GM12872 (cell line): ENCODE data around the gene ASB12.

Experiments
- TF ChIP-seq, protein P1 (sequence below): IDR thresholded peaks from 3 replicates; pipeline ENCODE4 v1.5.1; 2011; ENCODE audit warnings: low read depth, mild to moderate bottlenecking, low read length, moderate library complexity; ENCODE audit not compliant: insufficient read depth

Gene ASB12

DNA sequence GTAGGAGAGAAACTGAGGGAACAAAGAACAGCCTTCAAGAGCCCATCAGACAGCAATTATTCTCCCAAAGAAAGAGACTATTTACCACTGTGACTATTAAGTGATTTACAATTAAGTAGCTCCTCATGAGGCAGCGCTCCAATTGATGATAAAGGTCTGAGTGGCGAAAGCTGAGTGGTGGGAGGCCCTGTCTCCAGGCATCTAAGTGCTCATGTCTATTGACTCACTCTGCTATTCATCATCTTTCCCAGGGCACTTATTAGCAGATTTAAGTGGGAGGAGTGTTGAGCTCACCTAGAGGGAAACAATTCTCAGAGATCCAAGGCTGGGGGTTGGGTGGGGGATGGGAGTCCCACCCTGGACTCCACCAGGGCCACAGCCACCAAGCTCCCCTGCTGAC, 48.2 kb downstream of the ASB12 start:
- TF ChIP-seq, protein P1, sequence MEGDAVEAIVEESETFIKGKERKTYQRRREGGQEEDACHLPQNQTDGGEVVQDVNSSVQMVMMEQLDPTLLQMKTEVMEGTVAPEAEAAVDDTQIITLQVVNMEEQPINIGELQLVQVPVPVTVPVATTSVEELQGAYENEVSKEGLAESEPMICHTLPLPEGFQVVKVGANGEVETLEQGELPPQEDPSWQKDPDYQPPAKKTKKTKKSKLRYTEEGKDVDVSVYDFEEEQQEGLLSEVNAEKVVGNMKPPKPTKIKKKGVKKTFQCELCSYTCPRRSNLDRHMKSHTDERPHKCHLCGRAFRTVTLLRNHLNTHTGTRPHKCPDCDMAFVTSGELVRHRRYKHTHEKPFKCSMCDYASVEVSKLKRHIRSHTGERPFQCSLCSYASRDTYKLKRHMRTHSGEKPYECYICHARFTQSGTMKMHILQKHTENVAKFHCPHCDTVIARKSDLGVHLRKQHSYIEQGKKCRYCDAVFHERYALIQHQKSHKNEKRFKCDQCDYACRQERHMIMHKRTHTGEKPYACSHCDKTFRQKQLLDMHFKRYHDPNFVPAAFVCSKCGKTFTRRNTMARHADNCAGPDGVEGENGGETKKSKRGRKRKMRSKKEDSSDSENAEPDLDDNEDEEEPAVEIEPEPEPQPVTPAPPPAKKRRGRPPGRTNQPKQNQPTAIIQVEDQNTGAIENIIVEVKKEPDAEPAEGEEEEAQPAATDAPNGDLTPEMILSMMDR, result no peak

DNA sequence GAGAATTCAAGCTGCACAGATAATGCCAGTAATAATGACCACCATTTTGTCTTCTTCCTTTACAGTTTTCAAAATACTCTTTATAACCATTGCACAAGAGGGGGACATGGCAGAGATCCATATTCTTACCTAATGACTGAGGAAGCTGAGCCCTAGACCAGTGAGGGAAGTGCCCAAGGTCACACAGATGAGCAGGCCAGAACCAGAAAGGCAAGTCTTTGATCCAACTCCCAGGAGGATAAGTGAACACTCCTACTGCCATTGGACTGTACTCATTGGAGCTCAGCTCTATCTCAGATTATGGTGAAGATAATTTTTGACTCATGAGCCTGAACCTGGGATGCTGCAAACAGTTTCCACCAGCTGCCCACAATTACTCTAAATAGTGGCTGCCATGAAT, 53.5 kb downstream of the ASB12 start:
- TF ChIP-seq, protein P1, result no peak
